Thymus (tissue), 11 donors: ENCODE results near the gene PACSIN1. TPM values are rescaled to one million over a fixed set of nuclear protein-coding genes. Genes with fewer than 3 reads are reported as not detected.

Experiments used
- DNase-seq, 9 donors: peaks; one replicate each; pipeline ENCODE4 v3.0.0-alpha.2; 2013; ENCODE audit warnings: low spot score in 9 of 9, low read depth in 6 of 9, missing footprints in 1 of 9
- H3K27ac ChIP-seq, 2 donors: one replicate each; pipeline ENCODE4 v1.5.1; 2013; ENCODE audit warnings: control low read depth in 1 of 2, low read depth in 1 of 2, low read length in 1 of 2, mild to moderate bottlenecking in 1 of 2, moderate library complexity in 1 of 2
- H3K27me3 ChIP-seq, 2 donors: one replicate each; pipeline ENCODE4 v1.5.1; 2013; ENCODE audit warnings: low read length in 1 of 2; ENCODE audit not compliant: control insufficient read depth in 2 of 2, insufficient read depth in 1 of 2
- H3K36me3 ChIP-seq, 2 donors: one replicate each; pipeline ENCODE4 v1.5.1; 2013; ENCODE audit warnings: low read length in 1 of 2, mild to moderate bottlenecking in 1 of 2, moderate library complexity in 1 of 2; ENCODE audit not compliant: control insufficient read depth in 2 of 2, insufficient read depth in 2 of 2
- H3K4me1 ChIP-seq, 2 donors: one replicate each; pipeline ENCODE4 v1.5.1; 2013; ENCODE audit warnings: low read length in 2 of 2; ENCODE audit not compliant: control insufficient read depth in 2 of 2, insufficient read depth in 2 of 2
- H3K4me3 ChIP-seq, 2 donors: one replicate each; pipeline ENCODE4 v1.5.1; 2013; ENCODE audit warnings: low read length in 2 of 2, control low read depth in 1 of 2, mild to moderate bottlenecking in 1 of 2
- H3K9me3 ChIP-seq, 2 donors: one replicate each; pipeline ENCODE4 v1.5.1; 2013; ENCODE audit warnings: low read length in 1 of 2, mild to moderate bottlenecking in 1 of 2; ENCODE audit not compliant: control insufficient read depth in 2 of 2, insufficient read depth in 1 of 2
- whole genome bisulfite sequencing: extraction: QIAGEN DNeasy Blood & Tissue Kit; methylation state at CpG from one replicate; pipeline ENCODE4 v1.1.7; 2013; 5-methylcytosine and 5-hydroxymethylcytosine counted together
- polyA plus RNA-seq: library from polyadenylated mRNA; stranded (reverse); fragments of 200-250 nt; gene quantifications from one replicate; pipeline ENCODE4 v1.2.3, GENCODE V29; 2013
- total RNA-seq: library from RNA; stranded (reverse); fragments of 120-200 nt; gene quantifications from one replicate; pipeline ENCODE4 v1.2.4, GENCODE V29; 2013
- donor health status: healthy.

PACSIN1 gene
- total and polyA plus RNA-seq, 2 donors = 1.2 to 1.7 TPM

DNA sequence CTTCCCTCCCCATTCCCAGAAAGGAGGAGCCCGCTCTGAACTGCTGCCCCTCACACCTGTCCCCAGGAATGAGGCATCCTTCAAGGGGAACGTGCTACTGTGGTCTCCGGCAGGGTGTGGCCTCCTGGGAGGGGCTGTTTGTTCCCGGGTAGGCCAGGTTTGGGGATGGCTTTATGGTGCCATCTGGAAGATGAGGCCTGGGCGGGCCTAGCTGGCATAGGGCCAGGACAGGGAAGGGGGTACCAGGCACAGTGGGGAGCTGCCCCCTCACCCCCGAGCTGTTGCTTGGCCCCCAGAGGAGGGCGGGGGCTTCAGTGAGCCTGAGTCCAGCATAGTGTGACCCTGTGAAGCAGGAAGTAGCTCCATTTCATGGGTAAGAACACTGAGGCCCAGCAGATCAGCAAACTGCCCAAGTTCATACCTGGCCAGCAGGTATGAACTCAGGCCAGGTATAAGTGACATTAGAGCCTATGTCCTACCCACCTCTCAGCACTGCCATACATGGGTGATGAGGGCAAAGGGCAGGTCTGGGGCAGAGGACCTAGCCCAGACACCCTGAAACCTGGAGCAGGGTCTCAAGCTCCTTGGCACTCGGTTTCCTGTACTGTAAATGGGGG lies 107.8 kb downstream of the PACSIN1 start:
- no peak for DNase-seq
- H3K4me3 ChIP-seq = no peak overlapping the region
- WGBS = 85% methylated on average over 8 of the region's 8 CpGs
- no peaks in the 10 kb centered on the region for H3K9me3 ChIP-seq
- peaks cover 0 to 2% of the 10 kb centered on the region in 2 donors for H3K27me3 ChIP-seq
- no peaks in the 10 kb centered on the region for H3K36me3 ChIP-seq
- no peaks in the 10 kb centered on the region for H3K4me1 ChIP-seq
- no peak overlapping the region for H3K27ac ChIP-seq

DNA sequence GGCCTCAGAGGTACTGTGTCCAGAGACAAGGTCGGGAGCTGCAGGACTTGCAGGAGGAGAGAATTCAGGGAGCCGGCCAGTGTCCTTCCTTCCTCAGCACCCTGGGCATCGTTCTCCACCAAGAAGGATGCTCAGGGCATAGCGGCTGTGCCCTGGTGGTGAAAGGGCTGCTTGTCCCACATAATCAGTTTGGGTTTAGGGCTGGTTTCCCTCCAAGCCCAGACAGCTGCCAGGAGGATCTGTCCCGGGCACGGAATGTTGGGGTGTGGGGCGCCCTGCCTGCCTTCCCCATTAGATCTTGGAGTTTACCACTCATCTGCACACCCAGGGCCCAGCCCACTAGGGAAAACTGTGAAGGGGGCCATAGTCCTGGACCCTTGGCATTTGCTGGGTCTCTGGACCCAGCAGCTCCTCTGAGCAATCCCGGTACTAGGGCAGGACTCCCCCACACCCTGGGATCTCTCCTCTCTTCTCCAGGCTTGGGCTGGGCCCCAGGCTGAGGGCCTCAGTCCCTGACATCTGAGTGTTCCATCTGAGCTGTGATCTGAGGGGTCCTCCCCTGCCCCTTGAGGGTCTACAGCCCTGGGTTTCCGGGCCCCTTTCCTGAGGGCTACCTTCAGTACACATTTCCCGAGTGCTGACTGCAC lies 108.9 kb downstream of the PACSIN1 start:
- Histone ChIP-seq H3K36me3 (no peaks in the 10 kb centered on the region), H3K4me1 (no peaks in the 10 kb centered on the region), H3K27me3 (peaks cover 0 to 2% of the 10 kb centered on the region in 2 donors), H3K9me3 (no peaks in the 10 kb centered on the region), H3K4me3 (no peak overlapping the region), H3K27ac (no peak overlapping the region)
- 95% methylated on average over 10 of the region's 10 CpGs for WGBS
- no peak for DNase-seq

DNA sequence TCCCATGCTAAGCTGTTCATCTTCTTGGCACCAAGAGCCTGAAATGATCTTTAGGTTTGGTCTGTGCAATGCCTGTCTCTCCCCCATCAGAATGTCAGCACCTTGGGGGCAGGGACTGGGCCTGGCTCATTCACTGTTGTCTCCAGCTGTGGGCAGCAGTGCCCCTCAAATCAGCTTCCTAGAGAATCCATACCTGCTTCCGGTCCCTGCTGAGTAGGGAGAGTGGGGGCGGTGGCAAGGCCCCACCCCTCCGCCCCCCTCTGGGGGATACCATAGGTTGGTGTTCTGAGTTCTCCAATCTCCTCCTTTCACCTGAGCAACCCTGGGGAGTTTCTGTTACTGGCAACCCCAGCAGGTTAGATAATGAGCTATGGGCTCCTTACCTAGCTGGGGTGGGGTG lies 109.5 kb downstream of the PACSIN1 start:
- no peak for DNase-seq
- Histone ChIP-seq H3K27ac (no peak overlapping the region), H3K27me3 (peaks cover 0 to 2% of the 10 kb centered on the region in 2 donors), H3K9me3 (no peaks in the 10 kb centered on the region), H3K36me3 (no peaks in the 10 kb centered on the region), H3K4me1 (no peaks in the 10 kb centered on the region), H3K4me3 (no peak overlapping the region)
- WGBS = 94% methylated on average over 3 of the region's 3 CpGs

GRCh38 chr6:34576286-34576955 lies 110.5 kb downstream of the PACSIN1 start:
- no peak for DNase-seq
- 83% methylated on average over 18 of the region's 18 CpGs for WGBS
- Histone ChIP-seq H3K36me3 (no peaks in the 10 kb centered on the region), H3K9me3 (no peaks in the 10 kb centered on the region), H3K27me3 (no peaks in the 10 kb centered on the region), H3K27ac (no peak overlapping the region), H3K4me3 (no peak overlapping the region), H3K4me1 (no peaks in the 10 kb centered on the region)

GRCh38 chr6:34578445-34579262 lies 112.8 kb downstream of the PACSIN1 start:
- Histone ChIP-seq H3K4me1 (no peaks in the 10 kb centered on the region), H3K9me3 (no peaks in the 10 kb centered on the region), H3K4me3 (no peak overlapping the region), H3K27me3 (no peaks in the 10 kb centered on the region), H3K27ac (no peak overlapping the region), H3K36me3 (peaks cover 0 to 2% of the 10 kb centered on the region in 2 donors)
- 98% methylated on average over 7 of the region's 7 CpGs for WGBS
- DNase-seq = no peak

DNA sequence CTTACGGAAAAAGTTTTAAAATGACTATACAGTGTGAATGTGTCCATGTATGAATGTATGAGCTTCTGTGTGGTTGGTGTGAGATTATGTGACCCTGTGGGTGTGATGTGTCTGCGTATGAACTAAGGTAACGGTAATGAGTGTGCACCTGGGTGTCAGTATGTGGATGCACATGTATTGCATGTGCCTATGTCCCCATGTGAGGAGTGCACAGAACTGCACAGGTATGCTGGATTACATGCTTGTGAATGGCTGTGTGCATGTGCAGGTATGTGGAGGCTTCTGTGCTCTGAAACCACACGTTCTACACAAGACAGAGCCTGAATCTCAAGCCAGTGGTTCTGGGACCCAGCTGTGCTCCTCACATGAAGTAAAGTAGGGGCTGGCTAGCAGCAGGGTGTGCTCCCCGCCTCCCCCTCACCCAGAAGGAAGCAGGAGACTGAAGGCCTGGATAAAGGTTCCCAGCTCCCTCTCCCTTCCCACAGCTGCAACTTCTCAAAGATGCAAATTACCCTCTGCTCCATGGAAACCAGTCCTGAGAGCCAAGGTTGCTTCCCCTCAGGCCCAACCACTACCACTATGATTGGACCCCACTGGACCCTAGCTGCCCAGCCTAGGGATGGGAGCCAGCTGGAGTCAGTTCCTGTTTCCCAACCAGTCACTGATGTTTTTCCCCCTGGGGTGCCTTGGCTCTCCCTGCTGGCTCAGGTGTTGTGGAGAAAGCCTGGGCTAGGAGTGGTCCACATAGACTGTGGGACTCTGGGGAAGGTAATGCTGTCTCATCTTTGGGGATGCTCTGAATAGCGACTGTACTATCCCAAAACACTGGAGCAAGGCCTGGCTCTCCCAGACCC lies 115.1 kb downstream of the PACSIN1 start:
- no peaks in the 10 kb centered on the region for H3K27me3 ChIP-seq
- no peaks in the 10 kb centered on the region for H3K9me3 ChIP-seq
- H3K36me3 ChIP-seq = peaks cover 0 to 3% of the 10 kb centered on the region in 2 donors
- H3K4me1 ChIP-seq = no peaks in the 10 kb centered on the region
- WGBS = 97% methylated on average over 6 of the region's 6 CpGs
- no peak overlapping the region for H3K27ac ChIP-seq
- no peak overlapping the region for H3K4me3 ChIP-seq
- DNase-seq = no peak

- no peaks in the 10 kb centered on the region for H3K4me1 ChIP-seq
- no peaks in the 10 kb centered on the region for H3K9me3 ChIP-seq
- 98% methylated on average over 4 of the region's 4 CpGs for WGBS
- no peak overlapping the region for H3K27ac ChIP-seq
- DNase-seq = no peak
- H3K4me3 ChIP-seq = no peak overlapping the region
- H3K36me3 ChIP-seq = peaks cover 0 to 3% of the 10 kb centered on the region in 2 donors
- no peaks in the 10 kb centered on the region for H3K27me3 ChIP-seq
Measured at GRCh38 chr6:34581561-34581920, 115.7 kb downstream of the PACSIN1 start.

DNA sequence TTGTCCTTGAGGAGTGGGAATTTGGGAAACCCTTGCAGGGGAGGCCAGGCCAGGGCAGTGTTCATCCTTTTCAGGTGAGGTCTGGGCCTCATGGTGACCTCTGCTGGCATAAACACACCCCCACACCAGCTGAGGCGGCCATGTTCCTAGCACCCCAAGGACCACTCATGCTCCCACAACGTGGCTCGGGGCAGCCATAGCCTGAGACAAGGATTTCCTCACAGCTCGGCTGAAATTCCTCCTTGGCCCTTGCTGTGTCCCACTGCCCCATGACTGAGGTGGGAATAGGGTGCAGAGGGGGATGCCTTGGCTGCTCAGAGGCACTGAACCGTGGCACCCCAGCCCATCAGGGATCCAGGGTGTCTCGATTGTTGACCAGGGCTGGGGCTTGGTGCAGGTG lies 117.6 kb downstream of the PACSIN1 start:
- Histone ChIP-seq H3K4me1 (no peaks in the 10 kb centered on the region), H3K27ac (no peak overlapping the region), H3K36me3 (peaks cover 13% of the 10 kb centered on the region in 2 donors), H3K4me3 (no peak overlapping the region), H3K27me3 (no peaks in the 10 kb centered on the region), H3K9me3 (no peaks in the 10 kb centered on the region)
- DNase-seq = peak in 1 of 9 donors; percentile 4
- 97% methylated on average over 6 of the region's 6 CpGs for WGBS
